ENCODE results near the gene TRIM2. TPM values are rescaled to one million over a fixed set of nuclear protein-coding genes. Genes with fewer than 3 reads are reported as not detected.

TRIM2 gene
- total RNA-seq, 1 donor from 2014 or later = 20.2 TPM

GRCh38 chr4:153267890-153268289 is 63.6 kb downstream of the TRIM2 start:
- no peak for TF ChIP-seq CTCF (IDR thresholded peaks at IDR 0.05; ENCODE audit: borderline replicate concordance)
- Histone ChIP-seq H3K27me3 (ENCODE audit: low read depth) (no peaks in the 10 kb centered on the region), H3K4me1 (peaks cover 20% of the 10 kb centered on the region), H3K36me3 (peaks cover 9% of the 10 kb centered on the region), H3K4me3 (no peak overlapping the region), H3K27ac (replicated peaks) (no peak overlapping the region), H3K9me3 (replicated peaks) (no peaks in the 10 kb centered on the region)
- intact Hi-C loops (cut with micrococcal nuclease) = no loop called here
- DNase-seq = no peak

- TF ChIP-seq CTCF (IDR thresholded peaks at IDR 0.05; ENCODE audit: borderline replicate concordance) = no peak
- intact Hi-C loops (cut with micrococcal nuclease) = no loop called here
- no peak overlapping the region for H3K27ac ChIP-seq (replicated peaks)
Measured at GRCh38 chr4:153268295-153268694, 64.1 kb downstream of the TRIM2 start.

GRCh38 chr4:153269218-153269990 is 65.2 kb downstream of the TRIM2 start:
- intact Hi-C loops (cut with micrococcal nuclease) = no loop called here
- no peak for DNase-seq
- H3K27ac ChIP-seq (replicated peaks) = no peak overlapping the region
- peaks cover 20% of the 10 kb centered on the region for H3K4me1 ChIP-seq
- no peaks in the 10 kb centered on the region for H3K27me3 ChIP-seq (ENCODE audit: low read depth)
- H3K4me3 ChIP-seq = no peak overlapping the region
- TF ChIP-seq CTCF (IDR thresholded peaks at IDR 0.05; ENCODE audit: borderline replicate concordance) = no peak
- no peaks in the 10 kb centered on the region for H3K9me3 ChIP-seq (replicated peaks)
- H3K36me3 ChIP-seq = peaks cover 9% of the 10 kb centered on the region

More at GRCh38 chr4:153268295-153268694, 64.1 kb downstream of the TRIM2 start:
- Histone ChIP-seq H3K4me3 (no peak overlapping the region), H3K4me1 (peaks cover 20% of the 10 kb centered on the region), H3K9me3 (replicated peaks) (no peaks in the 10 kb centered on the region), H3K36me3 (peaks cover 9% of the 10 kb centered on the region), H3K27me3 (ENCODE audit: low read depth) (no peaks in the 10 kb centered on the region)
- DNase-seq = no peak

- Histone ChIP-seq H3K27ac (replicated peaks) (no peak overlapping the region), H3K9me3 (replicated peaks) (no peaks in the 10 kb centered on the region), H3K27me3 (ENCODE audit: low read depth) (no peaks in the 10 kb centered on the region), H3K4me3 (no peak overlapping the region), H3K36me3 (peaks cover 9% of the 10 kb centered on the region), H3K4me1 (peaks cover 20% of the 10 kb centered on the region)
- TF ChIP-seq CTCF (IDR thresholded peaks at IDR 0.05; ENCODE audit: borderline replicate concordance) = no peak
- no peak for DNase-seq
- intact Hi-C loops (cut with micrococcal nuclease) = no loop called here
Measured at GRCh38 chr4:153270361-153270760, 66.1 kb downstream of the TRIM2 start.

- TF ChIP-seq CTCF (IDR thresholded peaks at IDR 0.05; ENCODE audit: borderline replicate concordance) = no peak
- Histone ChIP-seq H3K4me3 (no peak overlapping the region), H3K9me3 (replicated peaks) (no peaks in the 10 kb centered on the region), H3K36me3 (peaks cover 15% of the 10 kb centered on the region), H3K27me3 (ENCODE audit: low read depth) (no peaks in the 10 kb centered on the region), H3K4me1 (peaks cover 23% of the 10 kb centered on the region), H3K27ac (replicated peaks) (no peak overlapping the region)
- no peak for DNase-seq
- intact Hi-C loops (cut with micrococcal nuclease) = no loop called here
Measured at GRCh38 chr4:153271820-153272219, 67.6 kb downstream of the TRIM2 start.
